NCI-H345 treated with DMSO at 0.1 percent for 48 hours (cell line): ENCODE measurements around the gene BFSP1.

ENCODE experiments used
- DNase-seq: peaks from one replicate; lab custom pipeline; 2025; ENCODE audit not compliant: unreplicated experiment; lab: John Stamatoyannopoulos, UW

BFSP1 gene

GRCh38 chr20:17558154-17558940 is 27.2 kb upstream of the BFSP1 start:
- no peak for DNase-seq

- no peak for DNase-seq
These were observed 26.5 kb upstream of the BFSP1 start for GRCh38 chr20:17557675-17558006.

DNA sequence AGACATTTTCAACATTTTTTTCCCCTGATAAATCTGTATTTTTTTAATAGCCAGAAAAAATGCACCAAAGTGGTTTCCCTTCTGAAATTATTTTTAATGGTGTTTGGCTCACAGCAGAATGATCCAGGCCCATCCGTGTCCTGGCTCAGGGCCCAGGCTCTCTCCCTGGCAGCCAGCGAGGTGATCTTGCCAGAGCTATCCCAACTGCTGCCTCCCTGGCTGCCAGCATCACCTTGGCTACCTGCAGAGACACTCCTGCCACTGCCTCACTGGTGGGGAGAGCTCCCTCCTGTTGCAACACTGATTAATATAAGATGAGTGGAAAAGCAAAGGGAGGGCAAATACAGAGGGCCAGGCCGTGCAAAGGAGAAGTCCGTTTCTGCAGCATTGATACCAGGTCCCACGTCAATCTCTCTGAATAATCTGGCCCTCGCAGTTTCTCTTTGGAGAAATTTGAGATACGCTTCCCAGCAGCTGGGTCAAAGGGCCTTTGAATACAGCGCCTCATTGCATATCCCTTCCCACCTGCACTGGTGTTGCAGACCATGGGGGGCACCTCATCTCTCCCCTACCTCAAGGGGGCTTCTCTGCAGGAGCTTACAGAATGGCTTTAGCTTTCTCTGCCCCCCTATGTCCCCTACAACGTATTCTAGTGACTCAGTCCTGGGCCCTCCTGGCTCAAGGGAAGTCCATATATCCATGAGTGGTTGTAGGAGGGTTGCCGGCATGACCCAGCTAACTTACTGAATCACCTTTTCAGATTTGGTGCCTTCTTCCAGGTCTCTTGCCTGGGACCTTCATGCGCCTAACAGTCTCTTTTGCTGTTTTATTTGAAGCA is 25.9 kb upstream of the BFSP1 start:
- no peak for DNase-seq

DNA sequence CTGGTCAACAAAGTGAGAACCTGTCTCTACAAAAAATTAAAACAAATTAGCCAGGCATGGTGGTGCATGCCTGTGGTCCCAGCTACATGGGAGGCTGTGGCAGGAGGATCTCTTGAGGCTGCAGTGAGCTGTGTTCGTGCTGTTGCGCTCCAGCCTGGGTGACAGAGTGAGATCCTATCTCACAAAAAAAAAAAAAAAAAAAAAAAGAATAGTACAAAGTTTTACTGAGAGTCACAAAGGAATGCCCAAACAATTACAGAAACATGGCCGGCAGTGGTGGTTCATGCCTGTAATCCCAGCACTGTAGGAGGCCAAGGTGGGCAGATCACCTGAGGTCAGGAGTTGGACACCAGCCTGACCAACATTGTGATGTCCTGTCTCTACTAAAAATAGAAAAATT is 23.9 kb upstream of the BFSP1 start:
- DNase-seq: no peak

GRCh38 chr20:17549131-17549530 is 18.0 kb upstream of the BFSP1 start:
- DNase-seq: no peak

- DNase-seq: no peak
These were observed 13.9 kb upstream of the BFSP1 start for GRCh38 chr20:17545127-17545526.

GRCh38 chr20:17543531-17544131 is 12.5 kb upstream of the BFSP1 start:
- no peak for DNase-seq

DNA sequence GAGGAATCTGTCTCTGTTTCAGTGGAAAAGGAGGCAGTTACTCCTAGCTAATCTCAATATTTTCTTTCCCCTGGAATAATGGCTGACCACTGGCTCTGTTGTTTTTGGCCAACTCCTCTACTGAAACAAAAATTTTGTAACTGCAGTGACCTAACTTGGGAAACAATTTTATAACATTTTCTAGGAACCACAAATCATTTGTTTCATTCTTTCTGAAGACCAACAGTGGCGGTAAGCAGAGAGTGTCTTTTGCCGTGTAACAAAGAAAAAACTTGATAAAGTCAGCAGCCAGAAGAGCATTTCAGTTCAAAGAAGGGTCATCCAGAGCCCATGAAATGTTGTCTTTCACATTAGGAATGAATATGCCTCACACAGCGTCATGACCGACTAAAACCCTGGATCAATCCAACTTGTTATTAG is 11.8 kb upstream of the BFSP1 start:
- DNase-seq: no peak

- DNase-seq: no peak
These were observed 11.3 kb upstream of the BFSP1 start for GRCh38 chr20:17542481-17542880.

DNA sequence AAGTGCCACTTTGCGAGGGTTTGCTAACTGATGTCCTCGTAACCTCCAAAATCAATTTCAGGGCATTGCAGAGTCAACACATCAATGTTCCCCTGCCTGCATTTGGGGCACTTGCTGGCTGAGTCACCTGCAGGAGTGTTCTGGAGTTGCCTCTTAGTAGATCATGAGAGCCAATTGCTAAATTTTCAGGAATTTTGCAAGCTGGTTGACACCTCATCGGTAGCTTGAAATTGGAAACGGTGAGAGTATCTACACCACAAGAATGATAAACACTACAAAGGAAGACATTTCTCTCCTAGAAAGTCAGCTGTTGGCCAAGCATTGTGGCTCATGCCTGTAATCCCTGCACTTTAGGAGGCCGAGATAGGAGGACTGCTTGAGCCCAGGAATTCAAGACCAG is 10.8 kb upstream of the BFSP1 start:
- no peak for DNase-seq

DNA sequence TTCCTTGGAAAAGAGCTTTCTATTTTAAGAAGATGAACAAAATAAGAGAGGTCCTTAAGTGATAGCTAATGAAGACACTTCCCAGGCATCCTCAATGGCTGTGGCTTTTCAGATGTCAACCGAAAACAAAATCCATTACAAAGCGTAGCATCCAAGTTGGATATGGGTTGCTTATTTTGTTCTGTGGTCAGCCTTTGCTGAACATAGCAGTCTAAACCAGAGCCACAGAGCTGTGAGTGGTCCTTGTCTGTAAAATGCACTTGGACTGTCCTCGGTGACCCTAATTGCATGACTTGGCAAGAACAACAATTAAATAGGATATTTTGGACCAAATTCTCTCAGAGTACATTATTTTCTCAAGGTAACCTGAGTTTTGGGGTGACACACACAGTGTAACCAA is 10.4 kb upstream of the BFSP1 start:
- no peak for DNase-seq

GRCh38 chr20:17538517-17539170 is 7.5 kb upstream of the BFSP1 start:
- no peak for DNase-seq

GRCh38 chr20:17537959-17538358 is 6.8 kb upstream of the BFSP1 start:
- DNase-seq: no peak

DNA sequence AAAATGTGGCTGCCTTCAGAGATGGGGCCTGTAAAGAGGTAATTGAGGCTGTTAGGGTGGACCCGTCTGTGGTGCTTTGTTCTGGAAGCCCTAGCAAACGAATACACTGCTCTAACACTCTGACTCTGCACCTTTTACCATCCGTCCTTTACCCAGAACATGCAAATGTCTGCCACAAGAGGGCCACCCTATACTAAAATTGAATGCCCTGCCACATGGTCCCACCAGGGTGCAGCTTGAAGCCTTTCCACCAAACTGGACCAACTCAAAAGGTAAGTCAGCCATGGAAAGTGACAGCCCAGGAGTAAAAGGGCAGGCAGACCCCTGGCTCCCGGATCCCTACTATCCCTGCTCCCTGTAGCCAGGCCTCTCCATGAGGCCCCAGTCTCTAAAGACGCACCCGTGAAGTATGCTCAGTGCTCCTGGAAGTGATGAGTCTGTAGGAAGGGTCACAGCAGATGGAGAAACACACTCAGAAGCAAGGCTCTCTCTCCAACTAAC is 5.8 kb upstream of the BFSP1 start:
- DNase-seq: peak; percentile 69

- no peak for DNase-seq
These were observed 2.9 kb upstream of the BFSP1 start for GRCh38 chr20:17534077-17534476.

- peak; percentile 6 for DNase-seq
These were observed 2.2 kb upstream of the BFSP1 start for GRCh38 chr20:17533396-17533795.

- DNase-seq: no peak
These were observed 466 bp upstream of the BFSP1 start for GRCh38 chr20:17531665-17532025.

DNA sequence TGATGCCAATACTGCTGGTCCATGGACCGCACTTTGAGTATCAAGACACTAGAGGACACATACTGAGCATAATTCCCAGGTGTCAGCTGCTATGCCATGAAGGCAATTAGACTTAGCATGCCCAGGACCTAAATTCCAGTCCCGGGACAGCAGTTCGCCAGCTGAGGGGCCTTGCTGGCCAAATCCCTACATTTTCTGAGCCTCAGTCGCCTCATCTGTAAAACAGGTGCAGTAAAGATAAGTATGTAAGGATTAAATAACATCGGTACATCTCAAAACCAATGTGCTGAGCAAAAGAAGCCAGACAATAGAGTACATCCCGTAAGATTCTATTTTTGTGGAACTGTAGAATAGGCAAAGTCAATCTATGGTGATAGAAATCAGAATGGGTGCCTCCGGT is 1.0 kb downstream of the BFSP1 start:
- no peak for DNase-seq

- no peak for DNase-seq
These were observed 1.6 kb downstream of the BFSP1 start for GRCh38 chr20:17529586-17529985.

DNA sequence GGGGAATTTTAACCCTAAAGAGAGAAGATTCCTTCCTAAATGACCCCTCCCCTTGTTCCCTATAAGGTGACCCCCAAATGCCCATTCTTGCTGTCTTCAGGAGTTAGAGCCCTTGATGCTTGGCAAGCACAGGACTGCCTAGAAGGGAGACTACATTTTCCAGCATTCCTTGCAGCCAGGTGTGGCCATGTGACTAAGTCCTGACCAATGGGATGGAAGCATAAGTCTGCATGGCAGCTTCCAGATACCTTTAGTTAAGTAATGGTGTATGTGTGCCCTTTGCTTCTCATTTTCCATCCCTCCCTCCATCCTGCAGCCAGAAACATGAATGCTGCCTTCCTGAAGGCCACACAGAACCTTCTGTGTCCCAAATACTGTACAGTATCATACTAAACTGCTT is 5.5 kb downstream of the BFSP1 start:
- peak; percentile 16 for DNase-seq

GRCh38 chr20:17525132-17525531 is 6.0 kb downstream of the BFSP1 start:
- DNase-seq: no peak
